HL-60 (cell line): Measurements from ENCODE around the gene IBTK.
"Not testable (repeated sequence)": the region's sequence is repeated elsewhere in the genome, so short reads cannot be mapped to it uniquely, and the experiment has no call there.

Experiments used
- GABPA ChIP-seq: IDR thresholded peaks from 2 replicates; pipeline ENCODE4 v1.6.1; 2012; ENCODE audit warnings: low read depth
- POLR2AphosphoS5 ChIP-seq: IDR thresholded peaks from 2 replicates; pipeline ENCODE4 v1.6.1; 2012; ENCODE audit warnings: low read depth
- REST ChIP-seq: IDR thresholded peaks from 2 replicates; pipeline ENCODE4 v1.6.1; 2012; ENCODE audit warnings: low read depth; ENCODE audit not compliant: insufficient replicate concordance
- SPI1 ChIP-seq: IDR thresholded peaks from 2 replicates; pipeline ENCODE4 v1.6.1; 2012; ENCODE audit warnings: low read depth, mild to moderate bottlenecking, borderline replicate concordance
- TF ChIP-seq, protein P1 (sequence below): IDR thresholded peaks from one replicate; pipeline ENCODE4 v1.5.1; 2011; ENCODE audit warnings: low read length, control low read depth, inconsistent platforms; ENCODE audit not compliant: insufficient read depth

DNA sequence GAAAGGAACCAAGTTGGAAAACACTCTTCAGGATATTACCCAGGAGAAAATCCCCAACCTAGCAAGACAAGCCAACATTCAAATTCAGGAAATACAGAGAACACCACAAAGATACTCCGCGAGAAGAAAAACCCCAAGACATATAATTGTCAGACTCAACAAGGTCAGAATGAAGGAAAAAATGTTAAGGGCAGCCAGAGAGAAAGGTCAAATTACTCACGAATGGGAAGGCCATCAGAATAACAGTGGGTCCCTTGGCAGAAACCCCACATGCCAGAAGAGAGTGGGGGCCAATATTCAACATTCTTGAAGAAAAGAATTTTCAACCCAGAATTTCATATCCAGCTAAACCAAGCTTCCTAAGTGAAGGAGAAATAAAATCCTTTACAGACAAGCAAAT lies 94.8 kb downstream of the IBTK start:
- TF ChIP-seq, protein P1, sequence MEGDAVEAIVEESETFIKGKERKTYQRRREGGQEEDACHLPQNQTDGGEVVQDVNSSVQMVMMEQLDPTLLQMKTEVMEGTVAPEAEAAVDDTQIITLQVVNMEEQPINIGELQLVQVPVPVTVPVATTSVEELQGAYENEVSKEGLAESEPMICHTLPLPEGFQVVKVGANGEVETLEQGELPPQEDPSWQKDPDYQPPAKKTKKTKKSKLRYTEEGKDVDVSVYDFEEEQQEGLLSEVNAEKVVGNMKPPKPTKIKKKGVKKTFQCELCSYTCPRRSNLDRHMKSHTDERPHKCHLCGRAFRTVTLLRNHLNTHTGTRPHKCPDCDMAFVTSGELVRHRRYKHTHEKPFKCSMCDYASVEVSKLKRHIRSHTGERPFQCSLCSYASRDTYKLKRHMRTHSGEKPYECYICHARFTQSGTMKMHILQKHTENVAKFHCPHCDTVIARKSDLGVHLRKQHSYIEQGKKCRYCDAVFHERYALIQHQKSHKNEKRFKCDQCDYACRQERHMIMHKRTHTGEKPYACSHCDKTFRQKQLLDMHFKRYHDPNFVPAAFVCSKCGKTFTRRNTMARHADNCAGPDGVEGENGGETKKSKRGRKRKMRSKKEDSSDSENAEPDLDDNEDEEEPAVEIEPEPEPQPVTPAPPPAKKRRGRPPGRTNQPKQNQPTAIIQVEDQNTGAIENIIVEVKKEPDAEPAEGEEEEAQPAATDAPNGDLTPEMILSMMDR = not testable (repeated sequence)
- TF ChIP-seq REST, GABPA, POLR2AphosphoS5, SPI1: not testable (repeated sequence)
